GM19397 (cell line): Measurements from ENCODE around the gene CYLD.

Experiments used
- ATAC-seq: cut with Tn5 transposase; IDR thresholded peaks from one replicate; pipeline ENCODE4 v1.9.1; 2021; ENCODE audit warnings: mild to moderate bottlenecking, moderate library complexity; ENCODE audit not compliant: unreplicated experiment

The CYLD gene

GRCh38 chr16:50737420-50737959 is 4.4 kb upstream of the CYLD start:
- ATAC-seq, result no peak

- ATAC-seq, result no peak
Measured at GRCh38 chr16:50739031-50739430, 2.9 kb upstream of the CYLD start.

- ATAC-seq, result no peak
Measured at GRCh38 chr16:50740736-50741135, 1.1 kb upstream of the CYLD start.

- no peak for ATAC-seq
Measured at GRCh38 chr16:50741225-50741780, 583 bp upstream of the CYLD start.

GRCh38 chr16:50742576-50743200 is 802 bp downstream of the CYLD start:
- ATAC-seq, result no peak

GRCh38 chr16:50743581-50744225 is 1.8 kb downstream of the CYLD start:
- ATAC-seq, result no peak

- no peak for ATAC-seq
Measured at GRCh38 chr16:50744881-50745280, 3.0 kb downstream of the CYLD start.

- ATAC-seq, result no peak
Measured at GRCh38 chr16:50745940-50746339, 4.1 kb downstream of the CYLD start.

GRCh38 chr16:50747207-50747956 is 5.5 kb downstream of the CYLD start:
- peak; percentile 49 for ATAC-seq

- no peak for ATAC-seq
Measured at GRCh38 chr16:50751528-50751927, 9.6 kb downstream of the CYLD start.

GRCh38 chr16:50752471-50753235 is 10.8 kb downstream of the CYLD start:
- no peak for ATAC-seq

GRCh38 chr16:50756473-50756872 is 14.6 kb downstream of the CYLD start:
- no peak for ATAC-seq

- no peak for ATAC-seq
Measured at GRCh38 chr16:50761267-50761666, 19.4 kb downstream of the CYLD start.

GRCh38 chr16:50762241-50762640 is 20.4 kb downstream of the CYLD start:
- no peak for ATAC-seq

- no peak for ATAC-seq
Measured at GRCh38 chr16:50763211-50763610, 21.3 kb downstream of the CYLD start.

- ATAC-seq, result no peak
Measured at GRCh38 chr16:50765260-50765659, 23.4 kb downstream of the CYLD start.

GRCh38 chr16:50765861-50766260 is 24.0 kb downstream of the CYLD start:
- no peak for ATAC-seq

GRCh38 chr16:50767197-50767596 is 25.3 kb downstream of the CYLD start:
- no peak for ATAC-seq

- ATAC-seq, result no peak
Measured at GRCh38 chr16:50771366-50771765, 29.5 kb downstream of the CYLD start.

GRCh38 chr16:50774405-50774804 is 32.5 kb downstream of the CYLD start:
- ATAC-seq, result no peak

GRCh38 chr16:50774960-50775359 is 33.1 kb downstream of the CYLD start:
- ATAC-seq, result no peak
